GM19438 (cell line): ENCODE measurements around the gene MRPL39.

Source experiments
- ATAC-seq: cut with Tn5 transposase; IDR thresholded peaks from one replicate; pipeline ENCODE4 v1.9.1; 2021; ENCODE audit warnings: low read depth; ENCODE audit not compliant: unreplicated experiment

Gene MRPL39

GRCh38 chr21:25569711-25570110, 37.6 kb downstream of the MRPL39 start:
- ATAC-seq = no peak

GRCh38 chr21:25569084-25569483, 38.2 kb downstream of the MRPL39 start:
- ATAC-seq = no peak

- ATAC-seq = no peak
Observed at GRCh38 chr21:25568246-25568645, 39.0 kb downstream of the MRPL39 start.

- no peak for ATAC-seq
Observed at GRCh38 chr21:25567472-25567871, 39.8 kb downstream of the MRPL39 start.

- ATAC-seq = no peak
Observed at GRCh38 chr21:25566645-25567044, 40.6 kb downstream of the MRPL39 start.

GRCh38 chr21:25565272-25566211, 41.7 kb downstream of the MRPL39 start:
- no peak for ATAC-seq

- no peak for ATAC-seq
Observed at GRCh38 chr21:25564349-25564948, 42.8 kb downstream of the MRPL39 start.

- no peak for ATAC-seq
Observed at GRCh38 chr21:25563361-25564116, 43.7 kb downstream of the MRPL39 start.

- ATAC-seq = no peak
Observed at GRCh38 chr21:25562660-25563059, 44.6 kb downstream of the MRPL39 start.

- ATAC-seq = peak; percentile 38
Observed at GRCh38 chr21:25561668-25562641, 45.3 kb downstream of the MRPL39 start.

- no peak for ATAC-seq
Observed at GRCh38 chr21:25560891-25561290, 46.4 kb downstream of the MRPL39 start.

- no peak for ATAC-seq
Observed at GRCh38 chr21:25560271-25560685, 47.0 kb downstream of the MRPL39 start.

GRCh38 chr21:25559746-25560145, 47.5 kb downstream of the MRPL39 start:
- ATAC-seq = no peak

GRCh38 chr21:25558123-25558522, 49.2 kb downstream of the MRPL39 start:
- no peak for ATAC-seq

- no peak for ATAC-seq
Observed at GRCh38 chr21:25557180-25557579, 50.1 kb downstream of the MRPL39 start.

GRCh38 chr21:25556091-25556490, 51.2 kb downstream of the MRPL39 start:
- no peak for ATAC-seq

- no peak for ATAC-seq
Observed at GRCh38 chr21:25555492-25555891, 51.8 kb downstream of the MRPL39 start.

GRCh38 chr21:25552856-25553255, 54.4 kb downstream of the MRPL39 start:
- no peak for ATAC-seq

GRCh38 chr21:25551569-25551968, 55.7 kb downstream of the MRPL39 start:
- ATAC-seq = no peak
